Sciatic nerve (tissue), 2 donors: ENCODE results near the gene LKAAEAR1. TPM values are rescaled to one million over a fixed set of nuclear protein-coding genes. Genes with fewer than 3 reads are reported as not detected.

Experiments used
- ATAC-seq: fragments of 200-7000 bp; cut with Tn5 transposase; one replicate; pipeline ENCODE4 v1.9.1; 2020; ENCODE audit warnings: mild to moderate bottlenecking, moderate library complexity
- DNase-seq: peaks from one replicate; pipeline ENCODE4 v3.0.0-alpha.2; 2020; ENCODE audit warnings: low spot score
- intact Hi-C: fragments of 100-400 bp; cut with DNase I; formaldehyde crosslinking; loops from one replicate; pipeline ENCODE4 v1.14.2; 2022
- microRNA-seq: library from miRNA; unstranded; fragments of <30 nt; microRNA quantifications from one replicate; pipeline ENCODE4 v1.2.0, GENCODE V29; 2020
- total RNA-seq: library from RNA; stranded (reverse); fragmentation: NEBNext Ultra II Directional; extraction: Animal tissue kit (Norgen Biotek cat#: 25700); gene quantifications from one replicate; pipeline ENCODE4 v1.2.1, GENCODE V29; 2021
- donor health status: DM: no; HTN: no; CAD: no.
- donor health status: DM: no; HTN: no; CAD: no.

LKAAEAR1 gene
- total RNA-seq, 1 donor from 2014 or later: not detected

GRCh38 chr20:64035066-64035932 lies 48.9 kb downstream of the LKAAEAR1 start:
- ATAC-seq: no peak
- intact Hi-C loops: loop anchor here (5.0 kb wide), 1 partner anchor 82 kb away; no protein-coding TSS in a partner anchor
- no peak for DNase-seq

DNA sequence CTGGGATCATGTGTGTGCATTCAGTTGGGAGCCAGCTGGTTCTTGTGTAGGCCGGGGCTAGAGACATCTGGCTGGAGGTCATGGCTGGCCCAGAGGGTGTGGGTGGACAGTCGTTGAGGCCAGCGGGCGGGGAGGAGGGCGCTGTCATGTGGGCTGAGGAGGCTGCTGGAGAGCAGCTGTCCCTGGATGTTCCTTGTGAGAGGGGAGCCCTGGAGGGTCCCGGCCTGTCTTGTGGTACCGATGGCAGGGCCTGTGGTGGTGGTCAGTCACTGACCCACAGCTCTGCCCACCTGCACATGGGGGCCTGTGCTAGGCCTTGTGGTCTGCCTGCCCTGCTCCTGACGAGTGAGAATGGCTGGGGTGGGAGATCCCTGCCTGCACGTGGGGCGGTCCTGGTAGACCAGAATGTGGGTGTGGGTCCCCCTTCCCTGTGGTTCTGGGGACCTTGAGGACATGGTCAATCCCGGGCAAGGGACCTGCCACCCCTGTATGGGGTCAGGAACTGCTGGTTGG lies 50.2 kb downstream of the LKAAEAR1 start:
- ATAC-seq (peak; percentile 73), DNase-seq (no peak)
- intact Hi-C loops: no loop called here

Small RNAs within 50 kb of the gene (microRNA-seq; reads per million reads assigned to microRNA genes)
- not detected for gene MIR6813

Other genes with a start within 250 kb of the LKAAEAR1 start
- gene ABHD16B, start 222.9 kb downstream of the LKAAEAR1 start, total RNA-seq: not detected
- gene TPD52L2, start 219.1 kb downstream of the LKAAEAR1 start, total RNA-seq: 69.1 TPM
- 30.1 TPM for gene DNAJC5, start 189.3 kb downstream of the LKAAEAR1 start, total RNA-seq
- gene UCKL1, start 128.0 kb downstream of the LKAAEAR1 start, total RNA-seq: 50.8 TPM
- 13.6 TPM for gene ZNF512B, start 114.5 kb downstream of the LKAAEAR1 start, total RNA-seq
- 2.9 TPM for gene SAMD10, start 104.8 kb downstream of the LKAAEAR1 start, total RNA-seq
- 60.4 TPM for gene PRPF6, start 103.3 kb downstream of the LKAAEAR1 start, total RNA-seq
- gene C20orf204, start 48.2 kb downstream of the LKAAEAR1 start, total RNA-seq: 2.1 TPM
- 134 TPM for gene SOX18, start 34.8 kb downstream of the LKAAEAR1 start, total RNA-seq
- 81.2 TPM for gene TCEA2, start 21.2 kb downstream of the LKAAEAR1 start, total RNA-seq
- 10.8 TPM for gene RGS19, start 4.9 kb downstream of the LKAAEAR1 start, total RNA-seq
- gene OPRL1, start 4.3 kb downstream of the LKAAEAR1 start, total RNA-seq: 1.0 TPM
- gene NPBWR2, start 23.2 kb upstream of the LKAAEAR1 start, total RNA-seq: not detected
- gene MYT1, start 80.1 kb upstream of the LKAAEAR1 start, total RNA-seq: not detected
- 85.6 TPM for gene PCMTD2, start 171.3 kb upstream of the LKAAEAR1 start, total RNA-seq